K562 (cell line): Measurements from ENCODE around the gene CDC42EP5. TPM values are rescaled to one million over a fixed set of nuclear protein-coding genes. Genes with fewer than 3 reads are reported as not detected.

Experiments
- ATAC-seq: fragments of 200-7000 bp; cut with Tn5 transposase; 3 replicates; pipeline ENCODE4 v1.9.1; 2020; ENCODE audit warnings: moderate library complexity
- BruUV-seq: library from RNA; stranded (reverse); fragments of 400-500 nt; replicated peaks from 2 replicates; lab custom pipeline; 2021; lab: Mats Ljungman, UMichigan
- CTCF ChIA-PET: fragments of 300-600 bp; formaldehyde crosslinking; extraction: SDS; loops from one replicate; lab custom pipeline; 2021; ENCODE audit warnings: low intra/inter-chr PET ratio; lab: Yijun Ruan, JAX
- POLR2A ChIA-PET: fragments of 300-600, 350-650 bp; sonication (Branson Sonifier 250); formaldehyde crosslinking; extraction: SDS; loops from one replicate; lab custom pipeline; 2021; ENCODE audit warnings: antibody characterized with exemption, inconsistent platforms; lab: Yijun Ruan, JAX
- DNase-seq, 4 experiments: peaks; one replicate each; pipeline versions ENCODE4 v3.0.0 to v3.0.0-alpha.2; 2011 to 2018; ENCODE audit warnings: low spot score in 3 of 4, mixed read lengths in 3 of 4; ENCODE audit errors: extremely low read depth in 1 of 4
- FAIRE-seq: peaks from 2 replicates; lab custom pipeline; 2011; peaks lifted over from hg19 to GRCh38; lab: Jason Lieb, UNC
- H2AFZ ChIP-seq: 2 replicates; pipeline ENCODE4 v1.6.0; 2011; ENCODE audit warnings: low read depth, low read length, control low read depth, inconsistent platforms
- H3K27ac ChIP-seq: fragments of 200-600 bp; 3 replicates; pipeline ENCODE4 v1.8.0; 2011; ENCODE audit warnings: low read depth, mild to moderate bottlenecking, control low read depth, inconsistent platforms, low read length, moderate library complexity, mixed read lengths; ENCODE audit errors: extremely low read depth
- H3K27me3 ChIP-seq, 2 experiments: fragments of 300-600 bp in 1 of 2; 2 replicates in 1 of 2; 3 replicates in 1 of 2; pipeline versions ENCODE4 v1.6.0 to v1.8.0; 2011; ENCODE audit warnings: inconsistent platforms in 2 of 2, low read length in 2 of 2, mild to moderate bottlenecking in 1 of 2, mixed read lengths in 1 of 2, moderate library complexity in 1 of 2; ENCODE audit not compliant: control insufficient read depth in 2 of 2, insufficient read depth in 2 of 2
- H3K36me3 ChIP-seq: fragments of 300-600 bp; 3 replicates; pipeline ENCODE4 v1.8.0; 2011; ENCODE audit warnings: mild to moderate bottlenecking, low read length, inconsistent platforms; ENCODE audit not compliant: control insufficient read depth, insufficient read depth
- H3K4me1 ChIP-seq, 2 experiments: fragments of 200-600 bp in 1 of 2; replicated peaks in 1 of 2; 2 replicates in 1 of 2; 3 replicates in 1 of 2; pipeline versions ENCODE4 v1.5.1 to v1.8.0; 2011; ENCODE audit warnings: inconsistent platforms in 2 of 2, low read length in 2 of 2, mild to moderate bottlenecking in 1 of 2, mixed read lengths in 1 of 2, moderate library complexity in 1 of 2; ENCODE audit not compliant: control insufficient read depth in 2 of 2, insufficient read depth in 2 of 2
- H3K4me2 ChIP-seq: 2 replicates; pipeline ENCODE4 v1.6.1; 2011; ENCODE audit warnings: low read length, control low read depth, inconsistent platforms, mixed read lengths; ENCODE audit not compliant: insufficient read depth
- H3K4me3 ChIP-seq: fragments of 200-600 bp; sonication (generic), shearing (Covaris generic); 2 replicates; pipeline ENCODE4 v1.5.1; 2016; ENCODE audit warnings: control low read depth, inconsistent platforms
- H3K79me2 ChIP-seq: fragments of 200-600 bp; 3 replicates; pipeline ENCODE4 v1.8.0; 2011; ENCODE audit warnings: low read length, inconsistent platforms; ENCODE audit not compliant: control insufficient read depth, insufficient read depth
- H3K9ac ChIP-seq, 2 experiments: 2 replicates each; pipeline versions ENCODE4 v1.6.0 to v1.6.1; 2011; ENCODE audit warnings: low read depth in 2 of 2, low read length in 2 of 2, control low read depth in 1 of 2, inconsistent platforms in 1 of 2, mild to moderate bottlenecking in 1 of 2, mixed read lengths in 1 of 2; ENCODE audit not compliant: insufficient read depth in 1 of 2
- H3K9me1 ChIP-seq: one replicate; pipeline ENCODE4 v1.6.0; 2011; ENCODE audit warnings: inconsistent platforms, mild to moderate bottlenecking, low read length, moderate library complexity; ENCODE audit not compliant: control insufficient read depth, insufficient read depth
- H3K9me3 ChIP-seq: replicated peaks from 2 replicates; pipeline ENCODE4 v1.5.1; 2011; ENCODE audit warnings: low read depth, low read length, inconsistent platforms; ENCODE audit not compliant: control insufficient read depth, insufficient read depth
- H4K20me1 ChIP-seq: replicated peaks from 2 replicates; pipeline ENCODE4 v1.6.1; 2011; ENCODE audit warnings: low read length, inconsistent platforms, mixed read lengths; ENCODE audit not compliant: control insufficient read depth, insufficient read depth
- GATA2 ChIP-seq: sonication (generic); formaldehyde crosslinking; IDR thresholded peaks from 2 replicates; pipeline ENCODE4 v1.4.0; 2020; ENCODE audit warnings: mild to moderate bottlenecking, missing genetic modification reagents
- HNRNPLL ChIP-seq: fragments of 200-400 bp; formaldehyde crosslinking; IDR thresholded peaks from 2 replicates; pipeline ENCODE4 v1.6.1; 2017; ENCODE audit warnings: low read length, low read depth, mild to moderate bottlenecking; ENCODE audit not compliant: poor library complexity, severe bottlenecking
- NONO ChIP-seq, 2 experiments: fragments of 200-400 bp in 1 of 2; fragments of 450-650 bp in 1 of 2; formaldehyde crosslinking in 1 of 2; IDR thresholded peaks; 2 replicates each; pipeline ENCODE4 v1.6.1; 2017; ENCODE audit warnings: low read depth in 2 of 2, mild to moderate bottlenecking in 2 of 2, moderate library complexity in 2 of 2, low read length in 1 of 2
- PATZ1 ChIP-seq: fragments of 250-450 bp; sonication (Bioruptor Pico); IDR thresholded peaks from 2 replicates; pipeline ENCODE4 v1.5.0; 2020; ENCODE audit warnings: mild to moderate bottlenecking, borderline replicate concordance
- ZNF134 ChIP-seq: fragments of 250-450 bp; sonication (Bioruptor Pico); conservative IDR thresholded peaks from 2 replicates; pipeline ENCODE4 v1.4.0; 2020
- WGBS: fragments of 100-300 bp; shearing (Covaris generic); methylation state at CpG from one replicate; pipeline ENCODE4 v1.1.6; 2016; ENCODE audit warnings: low coverage, mixed read lengths; ENCODE audit not compliant: insufficient coverage; ENCODE audit errors: missing lambda C conversion rate; 5-methylcytosine and 5-hydroxymethylcytosine counted together
- in situ Hi-C: fragments of 300-500 bp; cut with MboI; formaldehyde crosslinking; loops from 4 replicates; pipeline ENCODE4 v1.15.0; 2018; ENCODE audit warnings: inconsistent platforms, mixed read lengths
- intact Hi-C: fragments of 100-400 bp; cut with micrococcal nuclease; formaldehyde crosslinking; loops from 2 replicates; pipeline ENCODE4 v1.14.2; 2022
- polyA plus RNA-seq, 8 experiments: library from polyadenylated mRNA; depleted of rRNA in 4 of 8; stranded (reverse) in 5 of 8; unstranded in 3 of 8; fragments of >200 nt; fragmentation: Nextera tagmentation in 2 of 8; fragmentation: Illumina TruSeq in 1 of 8; extraction: Ambion mirVana in 2 of 8; extraction: Trizol in 1 of 8; gene quantifications; 2 replicates each; pipeline versions ENCODE4 v1.2.1 to v1.2.3, GENCODE V29; 2011 to 2014; ENCODE audit warnings: inconsistent platforms in 1 of 8, missing spikeins in 1 of 8
- total RNA-seq, 7 experiments: library from RNA; depleted of rRNA in 6 of 7; stranded (reverse); fragments of >200 nt in 6 of 7; fragmentation: Illumina TruSeq in 2 of 7; extraction: Trizol in 2 of 7; gene quantifications; 2 replicates each; pipeline versions ENCODE4 v1.2.1 to v1.2.3, GENCODE V29; 2011 to 2021; ENCODE audit warnings: low replicate concordance in 1 of 7
- TF ChIP-seq, protein P1 (sequence below), 2 experiments: IDR thresholded peaks in 1 of 2; conservative IDR thresholded peaks in 1 of 2; 2 replicates each; pipeline ENCODE4 v1.6.1; 2016; ENCODE audit warnings: low read depth in 2 of 2, mild to moderate bottlenecking in 1 of 2, missing compliant biosample characterization in 1 of 2, missing genetic modification characterization in 1 of 2, moderate library complexity in 1 of 2

Gene CDC42EP5
- total and polyA plus RNA-seq, 9 of the 15 experiments (the other 6 are each of a cell fraction or from before 2014, with no cell fraction given): 0.15 to 0.38 TPM; not detected in 7

- H3K4me1 ChIP-seq: peaks cover 0 to 9% of the 10 kb centered on the region in 2 experiments; a peak in 2 of 5 replicates
- peaks cover 8% of the 10 kb centered on the region; the same call in 2 of the 3 replicates for H3K79me2 ChIP-seq
- H3K27me3 ChIP-seq: no peaks in the 10 kb centered on the region
- H3K9me3 ChIP-seq: no peaks in the 10 kb centered on the region
- peaks cover 29% of the 10 kb centered on the region; the same call in 2 of the 3 replicates for H3K36me3 ChIP-seq
- POLR2A ChIA-PET: interaction anchor here (0.7 to 1.3 kb wide), 3 partner anchors 8 to 397 kb away, joined by 3 to 5 read pairs (median 4); partner anchors contain the start of gene LENG8
- H2AFZ ChIP-seq: no peak overlapping the region
- CTCF ChIA-PET: no interaction called here
- intact Hi-C loops: no loop called here
- no peak overlapping the region for H3K9ac ChIP-seq
- FAIRE-seq (no peak), DNase-seq (no peak), ATAC-seq (no peak)
- no peak overlapping the region for H3K27ac ChIP-seq
- no peak overlapping the region for H3K4me2 ChIP-seq
- TF ChIP-seq PATZ1: no peak
- TF ChIP-seq NONO (IDR thresholded peaks at IDR 0.05; ENCODE audit: low read depth in 2 of 2, low read length in 1 of 2): no peak
- TF ChIP-seq HNRNPLL: no peak
- TF ChIP-seq, protein P1, sequence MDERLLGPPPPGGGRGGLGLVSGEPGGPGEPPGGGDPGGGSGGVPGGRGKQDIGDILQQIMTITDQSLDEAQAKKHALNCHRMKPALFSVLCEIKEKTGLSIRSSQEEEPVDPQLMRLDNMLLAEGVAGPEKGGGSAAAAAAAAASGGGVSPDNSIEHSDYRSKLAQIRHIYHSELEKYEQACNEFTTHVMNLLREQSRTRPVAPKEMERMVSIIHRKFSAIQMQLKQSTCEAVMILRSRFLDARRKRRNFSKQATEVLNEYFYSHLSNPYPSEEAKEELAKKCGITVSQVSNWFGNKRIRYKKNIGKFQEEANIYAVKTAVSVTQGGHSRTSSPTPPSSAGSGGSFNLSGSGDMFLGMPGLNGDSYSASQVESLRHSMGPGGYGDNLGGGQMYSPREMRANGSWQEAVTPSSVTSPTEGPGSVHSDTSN (CRISPR knock-in tag; IDR thresholded peaks at IDR 0.05; ENCODE audit: low read depth): no peak
- TF ChIP-seq, protein P1 (tag; conservative IDR thresholded peaks at IDR 0.05; ENCODE audit: low read depth): no peak
- TF ChIP-seq GATA2 (CRISPR knock-in tag): no peak
- TF ChIP-seq ZNF134 (CRISPR knock-in tag): no peak
- H3K9me1 ChIP-seq: no peaks in the 10 kb centered on the region
- no TSS peak for BruUV-seq
- no peak overlapping the region for H3K4me3 ChIP-seq
- H4K20me1 ChIP-seq: peaks cover 5% of the 10 kb centered on the region; the same call in 1 of the 2 replicates
- WGBS: 85% methylated on average over 5 of the region's 5 CpGs
- in situ Hi-C loops: no loop called here
These were observed 32.5 kb downstream of the CDC42EP5 start for GRCh38 chr19:54440641-54441040.
